Measurements from ENCODE around the gene KIF9.
"Not testable (repeated sequence)": the region's sequence is repeated elsewhere in the genome, so short reads cannot be mapped to it uniquely, and the experiment has no call there.

Gene KIF9

GRCh38 chr3:47291754-47292420 is 9.3 kb upstream of the KIF9 start:
- DNase-seq = not testable (repeated sequence)

- DNase-seq = no peak
Observed at GRCh38 chr3:47291158-47291753, 8.7 kb upstream of the KIF9 start.

- DNase-seq = no peak
Observed at GRCh38 chr3:47288966-47289910, 6.6 kb upstream of the KIF9 start.

GRCh38 chr3:47283591-47284364 is 1.2 kb upstream of the KIF9 start:
- peak; percentile 12 for DNase-seq

- DNase-seq = peak; percentile 30
Observed at GRCh38 chr3:47283193-47283537, 566 bp upstream of the KIF9 start.

- no peak for DNase-seq
Observed at GRCh38 chr3:47280519-47280918, 2.1 kb downstream of the KIF9 start.

GRCh38 chr3:47276558-47276957 is 6.0 kb downstream of the KIF9 start:
- no peak for DNase-seq

GRCh38 chr3:47274652-47275051 is 7.9 kb downstream of the KIF9 start:
- no peak for DNase-seq

GRCh38 chr3:47273564-47273963 is 9.0 kb downstream of the KIF9 start:
- DNase-seq = no peak

- DNase-seq = no peak
Observed at GRCh38 chr3:47270526-47270925, 12.1 kb downstream of the KIF9 start.

- no peak for DNase-seq
Observed at GRCh38 chr3:47267490-47267824, 15.1 kb downstream of the KIF9 start.

- peak; percentile 70 for DNase-seq
Observed at GRCh38 chr3:47266709-47267489, 15.7 kb downstream of the KIF9 start.

- DNase-seq = no peak
Observed at GRCh38 chr3:47265725-47266428, 16.7 kb downstream of the KIF9 start.

GRCh38 chr3:47265008-47265407 is 17.6 kb downstream of the KIF9 start:
- no peak for DNase-seq

- no peak for DNase-seq
Observed at GRCh38 chr3:47261301-47261700, 21.3 kb downstream of the KIF9 start.

GRCh38 chr3:47260605-47261004 is 22.0 kb downstream of the KIF9 start:
- no peak for DNase-seq

- DNase-seq = no peak
Observed at GRCh38 chr3:47259114-47259513, 23.5 kb downstream of the KIF9 start.

- DNase-seq = not testable (repeated sequence)
Observed at GRCh38 chr3:47256331-47256730, 26.3 kb downstream of the KIF9 start.

- DNase-seq = no peak
Observed at GRCh38 chr3:47251689-47252088, 30.9 kb downstream of the KIF9 start.

GRCh38 chr3:47251085-47251484 is 31.5 kb downstream of the KIF9 start:
- DNase-seq = not testable (repeated sequence)

- DNase-seq = no peak
Observed at GRCh38 chr3:47250309-47251060, 32.1 kb downstream of the KIF9 start.

Data from CD4-positive, alpha-beta T cell treated with Interleukin-6 for 4 hours (primary cell).